ENCODE results near the gene ZNRF2.
"Not testable (repeated sequence)": the region's sequence is repeated elsewhere in the genome, so short reads cannot be mapped to it uniquely, and the experiment has no call there.

Gene ZNRF2

DNA sequence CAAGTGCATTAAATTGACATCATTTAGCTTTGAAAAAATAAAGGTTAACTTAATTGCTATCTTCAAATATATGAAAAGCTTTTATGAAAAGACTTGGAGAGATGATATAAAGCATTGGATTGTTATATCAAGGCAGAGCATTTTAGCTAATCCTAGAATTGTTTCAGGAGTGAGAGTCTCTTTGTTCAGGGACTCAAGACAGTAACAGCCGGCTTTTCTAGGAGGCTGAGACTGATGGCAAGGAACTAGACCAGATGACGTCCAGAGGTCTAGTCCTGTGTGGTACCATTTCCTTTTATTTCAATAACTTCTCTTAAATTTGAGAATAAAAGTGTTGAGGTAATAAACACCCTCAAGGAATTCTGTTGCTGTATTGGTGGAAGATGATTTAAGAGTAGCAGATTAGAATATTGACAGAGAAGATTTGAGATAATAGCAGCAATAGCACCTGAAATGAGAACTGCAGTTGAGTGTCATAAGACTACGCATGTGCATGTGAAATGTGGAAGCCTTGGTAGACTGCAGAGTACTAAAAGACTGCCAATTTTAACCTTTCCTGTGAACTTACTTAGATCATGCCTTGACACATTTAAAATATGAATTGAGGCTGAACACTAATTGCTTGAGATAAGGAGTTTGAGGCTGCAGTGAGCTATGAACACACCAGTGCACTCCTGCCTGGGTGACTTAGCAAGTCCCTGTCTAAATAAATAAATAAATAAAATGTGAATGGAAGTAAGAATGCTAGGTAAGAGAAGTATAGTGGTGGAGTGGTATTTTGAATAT lies 79.6 kb downstream of the ZNRF2 start:
- no peak for DNase-seq

DNA sequence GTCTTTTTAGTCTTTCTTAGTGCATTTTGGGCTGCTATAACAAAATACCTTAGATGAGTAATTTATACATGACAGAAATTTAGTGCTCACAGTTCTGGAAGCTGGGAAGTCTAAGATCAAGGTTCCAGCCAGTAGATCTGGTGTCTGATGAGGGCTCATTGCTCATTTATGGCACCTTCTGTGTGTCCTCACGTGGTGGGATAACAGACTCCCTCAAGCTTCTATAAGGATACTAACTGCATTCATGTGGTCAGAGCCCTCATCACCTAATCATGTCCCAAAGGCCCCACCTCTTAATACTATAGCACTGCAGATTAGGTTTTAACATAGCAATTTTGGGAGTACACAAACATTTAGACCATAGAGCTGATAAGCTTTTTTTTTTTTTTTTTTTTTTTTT lies 80.4 kb downstream of the ZNRF2 start:
- DNase-seq: no peak

GRCh38 chr7:30365621-30366020 lies 81.2 kb downstream of the ZNRF2 start:
- DNase-seq: no peak

- DNase-seq: no peak
Measured at GRCh38 chr7:30366606-30367005, 82.2 kb downstream of the ZNRF2 start.

- no peak for DNase-seq
Measured at GRCh38 chr7:30367561-30367960, 83.2 kb downstream of the ZNRF2 start.

GRCh38 chr7:30369879-30370278 lies 85.5 kb downstream of the ZNRF2 start:
- DNase-seq: no peak

GRCh38 chr7:30371321-30371720 lies 86.9 kb downstream of the ZNRF2 start:
- no peak for DNase-seq

DNA sequence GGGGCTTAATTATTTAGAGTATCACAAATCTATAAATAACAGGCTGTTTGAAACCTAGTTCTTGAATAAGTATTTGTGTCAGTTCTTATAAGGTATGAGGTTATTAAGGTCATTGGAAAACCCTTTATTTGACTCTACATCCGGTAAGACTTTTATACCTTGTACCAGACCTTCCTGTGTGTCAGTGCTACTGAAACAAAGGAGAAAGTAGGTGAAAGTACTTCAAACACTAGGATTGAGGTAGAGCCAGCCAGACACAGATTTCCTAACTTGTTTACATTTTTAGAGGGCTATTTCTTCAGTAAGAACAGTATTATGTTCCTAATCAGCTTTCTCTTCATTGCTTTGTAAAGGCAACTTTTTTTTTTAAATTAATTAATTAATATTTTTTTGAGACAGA lies 93.9 kb downstream of the ZNRF2 start:
- no peak for DNase-seq

- DNase-seq: no peak
Measured at GRCh38 chr7:30379131-30379530, 94.7 kb downstream of the ZNRF2 start.

DNA sequence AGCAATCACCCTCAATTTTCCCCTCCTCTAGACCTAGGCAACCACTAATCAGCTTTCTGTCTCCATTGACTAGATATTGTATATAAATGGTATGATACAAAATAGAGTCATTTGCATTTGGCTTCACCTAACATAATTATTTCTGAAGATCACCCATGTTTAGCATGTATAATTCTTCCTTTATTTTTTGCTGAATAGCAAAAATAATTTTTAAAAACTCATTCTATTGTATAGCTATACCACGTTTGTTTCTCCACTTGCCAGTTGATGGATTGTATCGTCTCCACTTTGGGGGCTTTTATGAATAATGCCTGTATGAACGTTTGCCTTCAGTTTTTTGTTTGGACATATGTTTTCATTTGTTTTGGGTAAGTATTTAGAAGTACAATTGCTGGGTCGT lies 95.3 kb downstream of the ZNRF2 start:
- DNase-seq: no peak

DNA sequence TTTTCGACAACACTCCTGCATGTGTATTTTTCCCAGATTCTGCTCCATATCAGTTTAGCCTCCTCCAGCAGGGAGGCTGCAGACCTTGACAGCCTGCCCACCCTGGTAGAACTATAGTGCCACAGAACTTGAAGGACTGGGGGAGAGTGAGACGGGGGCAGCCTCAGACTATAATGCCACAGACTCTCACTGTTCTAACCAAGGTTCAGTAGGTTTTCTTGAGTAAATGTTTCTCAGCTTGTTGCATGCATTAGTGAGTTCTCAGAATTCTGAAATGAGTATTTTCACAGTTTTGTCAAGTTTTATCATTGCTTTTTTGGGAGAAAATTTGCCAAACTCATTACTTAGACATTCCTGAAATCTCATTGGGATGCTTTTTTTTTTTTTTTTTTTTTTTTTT lies 95.9 kb downstream of the ZNRF2 start:
- DNase-seq: no peak

- DNase-seq: not testable (repeated sequence)
Measured at GRCh38 chr7:30380824-30381223, 96.4 kb downstream of the ZNRF2 start.

- no peak for DNase-seq
Measured at GRCh38 chr7:30382607-30383006, 98.2 kb downstream of the ZNRF2 start.

DNA sequence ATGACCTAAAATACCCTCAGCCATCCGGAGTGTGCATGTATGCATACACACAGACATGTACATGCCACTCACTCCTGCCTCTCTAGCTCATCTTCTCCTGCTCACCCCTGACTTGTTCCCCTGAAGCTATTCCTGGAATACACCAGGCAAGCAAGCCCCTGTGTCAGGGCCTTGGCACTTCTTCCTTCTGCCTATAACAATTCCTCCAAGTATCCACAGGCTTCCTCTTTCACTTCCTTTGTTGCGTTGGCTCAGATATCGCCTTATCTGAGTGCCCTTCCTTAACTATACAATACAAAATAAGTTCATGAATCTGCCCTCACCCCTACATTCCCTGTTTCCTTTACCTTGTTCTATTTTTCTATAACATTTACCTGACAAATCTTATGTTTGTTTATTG lies 105.4 kb downstream of the ZNRF2 start:
- DNase-seq: no peak

- DNase-seq: no peak
Measured at GRCh38 chr7:30390736-30391636, 106.6 kb downstream of the ZNRF2 start.

DNA sequence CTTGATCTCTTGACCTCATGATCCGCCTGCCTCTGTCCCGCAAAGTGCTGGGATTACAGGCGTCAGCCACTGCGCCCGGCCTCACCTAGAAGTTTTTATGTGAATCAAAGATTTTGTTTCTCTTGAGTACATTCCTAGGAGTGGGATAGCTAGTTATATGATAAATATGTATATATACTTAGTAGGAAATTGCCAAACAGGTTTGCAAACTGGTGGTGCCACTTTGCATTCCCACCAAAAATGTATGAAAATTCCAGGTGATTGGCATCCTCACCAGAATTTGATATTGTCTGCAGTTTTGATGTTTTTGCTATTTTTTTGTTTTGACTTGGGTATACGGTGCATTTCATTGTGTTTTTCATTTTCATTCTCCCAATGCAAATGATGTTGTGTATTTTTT lies 107.4 kb downstream of the ZNRF2 start:
- DNase-seq: no peak

DNA sequence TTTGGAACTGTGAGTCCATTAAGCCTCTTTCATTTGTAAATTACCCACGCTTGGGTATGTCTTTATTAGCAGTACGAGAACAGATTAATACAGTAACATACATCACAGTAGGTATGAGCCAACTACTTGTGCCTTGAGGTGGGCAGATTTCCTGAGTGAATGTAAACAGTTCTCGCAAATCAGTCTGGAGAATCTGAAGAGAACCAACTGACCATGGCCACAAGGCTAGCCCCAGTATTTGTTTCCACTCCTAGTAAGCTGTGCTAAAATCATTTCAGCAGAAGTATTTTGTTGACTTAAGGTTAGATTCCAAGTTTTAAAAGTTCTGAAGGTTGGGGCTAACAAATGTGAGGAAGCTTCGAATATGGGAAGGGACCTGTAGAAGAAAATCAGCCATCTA lies 111.3 kb downstream of the ZNRF2 start:
- no peak for DNase-seq

DNA sequence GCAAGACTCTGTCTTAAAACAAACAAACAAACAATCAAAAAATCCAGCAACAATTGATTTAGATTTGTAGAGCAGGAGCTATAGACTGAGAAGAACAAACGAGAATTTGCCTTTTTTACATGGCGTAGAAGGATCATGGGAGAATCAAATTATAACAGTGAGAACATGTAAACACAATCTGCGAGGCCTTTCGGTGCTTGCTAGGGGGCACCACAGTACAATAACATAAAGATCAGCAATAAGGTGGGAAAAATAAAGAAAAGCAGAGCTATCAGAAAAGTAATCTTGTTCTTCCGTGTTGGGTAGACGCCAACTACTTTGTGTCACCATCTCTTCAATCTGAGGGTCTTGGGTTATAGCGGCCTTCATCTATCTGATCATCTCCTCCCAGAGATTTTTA lies 112.0 kb downstream of the ZNRF2 start:
- DNase-seq: no peak

- no peak for DNase-seq
Measured at GRCh38 chr7:30403477-30403876, 119.1 kb downstream of the ZNRF2 start.

- no peak for DNase-seq
Measured at GRCh38 chr7:30405179-30405578, 120.8 kb downstream of the ZNRF2 start.

GRCh38 chr7:30406664-30407425 lies 122.4 kb downstream of the ZNRF2 start:
- DNase-seq: no peak

- DNase-seq: no peak
Measured at GRCh38 chr7:30411173-30411572, 126.8 kb downstream of the ZNRF2 start.

- DNase-seq: no peak
Measured at GRCh38 chr7:30411897-30412296, 127.5 kb downstream of the ZNRF2 start.
